HCT116 (cell line): ENCODE data around the gene COPG2. TPM values are rescaled to one million over a fixed set of nuclear protein-coding genes. Genes with fewer than 3 reads are reported as not detected.

Experiments
- ATAC-seq: fragments of 200-7000 bp; cut with Tn5 transposase; 2 replicates; pipeline ENCODE4 v1.9.1; 2020; ENCODE audit warnings: mild to moderate bottlenecking, moderate library complexity
- BruUV-seq: library from RNA; stranded (reverse); fragments of 400-500 nt; replicated peaks from 2 replicates; lab custom pipeline; 2021; lab: Mats Ljungman, UMichigan
- CTCF ChIA-PET: fragments of 300-600 bp; sonication (Branson Sonifier 250); formaldehyde crosslinking; loops from one replicate; lab custom pipeline; 2021; ENCODE audit warnings: antibody characterized with exemption; lab: Charles Lee
- POLR2A ChIA-PET: fragments of 300-600, 350-600 bp; sonication (Branson Sonifier 250); formaldehyde crosslinking; loops from one replicate; lab custom pipeline; 2021; ENCODE audit warnings: antibody characterized with exemption; lab: Charles Lee
- RAD21 ChIA-PET, 2 experiments: fragments of 300-600 bp; sonication (Branson Sonifier 250); formaldehyde crosslinking; loops; one replicate each; lab custom pipeline; 2023; ENCODE audit warnings: low total read pairs in 2 of 2; ENCODE audit not compliant: uncharacterized antibody in 2 of 2, unreplicated experiment in 2 of 2, low non-redundant PET in 1 of 2; lab: Charles Lee
- DNase-seq: peaks from one replicate; pipeline ENCODE4 v3.0.0-alpha.2; 2010; ENCODE audit warnings: low read depth, low spot score
- H2AFZ ChIP-seq: fragments of 200-600 bp; shearing (Covaris generic), sonication (generic); 2 replicates; pipeline ENCODE4 v1.6.1; 2017; ENCODE audit warnings: low read depth, mixed run types, mixed read lengths, antibody characterized with exemption, low read length; ENCODE audit not compliant: poor library complexity, severe bottlenecking
- H3K27ac ChIP-seq: 2 replicates; pipeline ENCODE4 v1.5.1; 2012; ENCODE audit warnings: low read depth, low read length
- H3K27me3 ChIP-seq: fragments of 200-600 bp; sonication (generic); 2 replicates; pipeline ENCODE4 v1.6.1; 2016; ENCODE audit warnings: mixed run types, low read length, mixed read lengths; ENCODE audit not compliant: insufficient read depth
- H3K36me3 ChIP-seq, 2 experiments: fragments of 200-500 bp in 1 of 2; fragments of 200-600 bp in 1 of 2; sonication (Bioruptor generic) in 1 of 2; sonication (generic) in 1 of 2; 2 replicates each; pipeline versions ENCODE4 v1.5.1 to v1.6.1; 2014 to 2016; ENCODE audit warnings: low read length in 2 of 2, inconsistent platforms in 1 of 2, mixed read lengths in 1 of 2, mixed run types in 1 of 2; ENCODE audit not compliant: insufficient read depth in 2 of 2, control insufficient read depth in 1 of 2
- H3K4me1 ChIP-seq, 2 experiments: fragments of 200-600 bp in 1 of 2; sonication (generic) in 1 of 2; 2 replicates each; pipeline versions ENCODE4 v1.5.1 to v1.6.1; 2012 to 2017; ENCODE audit warnings: low read length in 2 of 2, inconsistent platforms in 1 of 2, mild to moderate bottlenecking in 1 of 2, mixed read lengths in 1 of 2, mixed run types in 1 of 2, moderate library complexity in 1 of 2; ENCODE audit not compliant: insufficient read depth in 2 of 2, control insufficient read depth in 1 of 2
- H3K4me2 ChIP-seq: fragments of 200-600 bp; sonication (generic); 2 replicates; pipeline ENCODE4 v1.6.1; 2017; ENCODE audit warnings: mixed run types, low read length, mixed read lengths
- H3K4me3 ChIP-seq, 2 experiments: fragments of 200-600 bp in 1 of 2; sonication (generic) in 1 of 2; replicated peaks in 1 of 2; 2 replicates each; pipeline ENCODE4 v1.5.1; 2011 to 2016; ENCODE audit warnings: low read length in 2 of 2, control low read depth in 1 of 2, low read depth in 1 of 2, mild to moderate bottlenecking in 1 of 2, mixed read lengths in 1 of 2, mixed run types in 1 of 2
- H3K79me2 ChIP-seq: fragments of 200-600 bp; sonication (generic); 2 replicates; pipeline ENCODE4 v1.6.1; 2017; ENCODE audit warnings: mild to moderate bottlenecking, mixed run types, low read length, moderate library complexity, mixed read lengths; ENCODE audit not compliant: insufficient read depth
- H3K9ac ChIP-seq: fragments of 200-600 bp; sonication (generic); 2 replicates; pipeline ENCODE4 v1.6.1; 2016; ENCODE audit warnings: low read length, mixed read lengths
- H3K9me2 ChIP-seq: fragments of 200-600 bp; sonication (generic), shearing (Covaris generic); 2 replicates; pipeline ENCODE4 v1.6.1; 2017; ENCODE audit warnings: mixed run types, mild to moderate bottlenecking, moderate library complexity; ENCODE audit not compliant: insufficient read depth
- H3K9me3 ChIP-seq, 2 experiments: fragments of 200-500 bp in 1 of 2; fragments of 200-600 bp in 1 of 2; sonication (Bioruptor generic) in 1 of 2; sonication (generic) in 1 of 2; 2 replicates each; pipeline ENCODE4 v1.6.1; 2014 to 2017; ENCODE audit warnings: low read length in 2 of 2, mixed read lengths in 2 of 2, inconsistent platforms in 1 of 2, low read depth in 1 of 2, mild to moderate bottlenecking in 1 of 2, mixed run types in 1 of 2, moderate library complexity in 1 of 2; ENCODE audit not compliant: control insufficient read depth in 1 of 2, insufficient read depth in 1 of 2
- H4K20me1 ChIP-seq: fragments of 200-600 bp; sonication (generic), shearing (Covaris generic); 2 replicates; pipeline ENCODE4 v1.6.1; 2017; ENCODE audit warnings: mixed run types, mild to moderate bottlenecking, moderate library complexity; ENCODE audit not compliant: insufficient read depth
- CBX3 ChIP-seq: IDR thresholded peaks from 2 replicates; pipeline ENCODE4 v1.6.1; 2012; ENCODE audit warnings: low read depth
- CEBPB ChIP-seq: IDR thresholded peaks from 2 replicates; pipeline ENCODE4 v1.6.1; 2012; ENCODE audit warnings: low read depth
- EGR1 ChIP-seq: IDR thresholded peaks from 2 replicates; pipeline ENCODE4 v1.6.1; 2012; ENCODE audit warnings: low read depth
- EZH2 ChIP-seq: fragments of 200-600 bp; sonication (generic); IDR thresholded peaks from 2 replicates; pipeline ENCODE4 v1.6.1; 2017; ENCODE audit warnings: antibody characterized with exemption, mixed run types
- FOSL1 ChIP-seq: IDR thresholded peaks from 2 replicates; pipeline ENCODE4 v1.6.1; 2012; ENCODE audit warnings: low read depth
- POLR2AphosphoS5 ChIP-seq: IDR thresholded peaks from 2 replicates; pipeline ENCODE4 v1.6.1; 2011; ENCODE audit warnings: mild to moderate bottlenecking, low read depth, low read length, moderate library complexity
- RAD21 ChIP-seq: IDR thresholded peaks from 2 replicates; pipeline ENCODE4 v1.6.1; 2012; ENCODE audit warnings: low read depth, mild to moderate bottlenecking
- SIN3A ChIP-seq: IDR thresholded peaks from 2 replicates; pipeline ENCODE4 v1.6.1; 2012; ENCODE audit warnings: low read depth
- SP1 ChIP-seq: IDR thresholded peaks from 2 replicates; pipeline ENCODE4 v1.6.1; 2012; ENCODE audit warnings: low read depth
- SRF ChIP-seq: IDR thresholded peaks from 2 replicates; pipeline ENCODE4 v1.6.1; 2012; ENCODE audit warnings: low read depth
- TCF7L2 ChIP-seq: IDR thresholded peaks from 2 replicates; pipeline ENCODE4 v1.7.0; 2011; ENCODE audit warnings: borderline replicate concordance, inconsistent platforms; ENCODE audit not compliant: insufficient read depth, insufficient read length; ENCODE audit errors: extremely low read depth
- intact Hi-C: fragments of 100-400 bp; cut with micrococcal nuclease; formaldehyde crosslinking; loops from 2 replicates; pipeline ENCODE4 v1.10.0; 2022
- total RNA-seq: library from RNA; stranded (reverse); gene quantifications from one replicate; pipeline ENCODE4 v1.2.1, GENCODE V29; 2021; ENCODE audit not compliant: unreplicated experiment
- TF ChIP-seq, protein P1 (sequence below): IDR thresholded peaks from 2 replicates; pipeline ENCODE4 v1.6.1; 2011; ENCODE audit warnings: mild to moderate bottlenecking, low read length, moderate library complexity; ENCODE audit not compliant: insufficient replicate concordance; ENCODE audit errors: extremely low read depth
- TF ChIP-seq, protein P2 (sequence below): IDR thresholded peaks from 2 replicates; pipeline ENCODE4 v1.6.1; 2012; ENCODE audit warnings: low read depth

Gene COPG2
- total RNA-seq, 1 experiment from 2014 or later: 31.0 TPM

DNA sequence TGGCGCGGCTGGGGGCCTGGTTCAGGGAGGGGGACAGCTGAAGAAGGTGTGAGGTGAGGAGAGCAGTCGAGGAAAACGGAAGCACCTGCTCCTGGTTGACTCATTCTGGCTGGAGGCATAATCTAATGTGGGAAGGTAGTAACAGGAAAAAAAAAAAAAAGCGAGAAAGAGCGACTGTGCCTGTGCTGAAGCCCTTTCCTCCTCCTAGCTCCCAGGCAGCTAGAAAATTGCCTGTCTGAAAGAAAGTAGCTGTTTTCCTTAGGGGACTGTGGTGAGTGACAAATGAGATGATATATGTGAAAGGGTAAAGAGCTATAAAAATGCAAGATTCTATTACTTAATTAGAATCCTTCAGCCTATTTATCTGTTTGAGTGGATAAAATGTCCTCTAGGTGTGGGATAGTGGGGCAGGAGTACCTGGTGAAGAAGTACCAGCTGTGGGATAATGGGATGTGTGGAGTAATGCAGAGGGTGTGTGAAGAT lies 181.6 kb downstream of the COPG2 start:
- peak overlapping the region; percentile 53 to 62 for H3K4me3 ChIP-seq
- no peaks in the 10 kb centered on the region for H3K36me3 ChIP-seq
- no peaks in the 10 kb centered on the region for H4K20me1 ChIP-seq
- peaks cover 0 to 20% of the 10 kb centered on the region in 2 experiments; a peak in 1 of 4 replicates for H3K4me1 ChIP-seq
- no peak overlapping the region for H2AFZ ChIP-seq
- intact Hi-C loops: loop anchor here (5.0 to 10.0 kb wide), 2 partner anchors 212 to 415 kb away; partner anchors contain the start of gene KLHDC10
- no peaks in the 10 kb centered on the region for H3K9me2 ChIP-seq
- peak overlapping the region; percentile 61 for H3K27ac ChIP-seq
- H3K4me2 ChIP-seq: peak overlapping the region; percentile 74
- no peak for ATAC-seq
- H3K79me2 ChIP-seq: peaks cover 39% of the 10 kb centered on the region
- H3K9ac ChIP-seq: peak overlapping the region; percentile 62
- CTCF ChIA-PET: no interaction called here
- no TSS peak for BruUV-seq
- DNase-seq: no peak
- no peaks in the 10 kb centered on the region; a peak in 1 of 4 replicates for H3K9me3 ChIP-seq
- no peaks in the 10 kb centered on the region for H3K27me3 ChIP-seq
- POLR2A ChIA-PET: no interaction called here
- RAD21 ChIA-PET: no interaction called here
- no peak for TF ChIP-seq EGR1
- TF ChIP-seq CBX3: no peak
- TF ChIP-seq EZH2: no peak
- TF ChIP-seq FOSL1: no peak
- TF ChIP-seq CEBPB: no peak
- no peak for TF ChIP-seq SP1

DNA sequence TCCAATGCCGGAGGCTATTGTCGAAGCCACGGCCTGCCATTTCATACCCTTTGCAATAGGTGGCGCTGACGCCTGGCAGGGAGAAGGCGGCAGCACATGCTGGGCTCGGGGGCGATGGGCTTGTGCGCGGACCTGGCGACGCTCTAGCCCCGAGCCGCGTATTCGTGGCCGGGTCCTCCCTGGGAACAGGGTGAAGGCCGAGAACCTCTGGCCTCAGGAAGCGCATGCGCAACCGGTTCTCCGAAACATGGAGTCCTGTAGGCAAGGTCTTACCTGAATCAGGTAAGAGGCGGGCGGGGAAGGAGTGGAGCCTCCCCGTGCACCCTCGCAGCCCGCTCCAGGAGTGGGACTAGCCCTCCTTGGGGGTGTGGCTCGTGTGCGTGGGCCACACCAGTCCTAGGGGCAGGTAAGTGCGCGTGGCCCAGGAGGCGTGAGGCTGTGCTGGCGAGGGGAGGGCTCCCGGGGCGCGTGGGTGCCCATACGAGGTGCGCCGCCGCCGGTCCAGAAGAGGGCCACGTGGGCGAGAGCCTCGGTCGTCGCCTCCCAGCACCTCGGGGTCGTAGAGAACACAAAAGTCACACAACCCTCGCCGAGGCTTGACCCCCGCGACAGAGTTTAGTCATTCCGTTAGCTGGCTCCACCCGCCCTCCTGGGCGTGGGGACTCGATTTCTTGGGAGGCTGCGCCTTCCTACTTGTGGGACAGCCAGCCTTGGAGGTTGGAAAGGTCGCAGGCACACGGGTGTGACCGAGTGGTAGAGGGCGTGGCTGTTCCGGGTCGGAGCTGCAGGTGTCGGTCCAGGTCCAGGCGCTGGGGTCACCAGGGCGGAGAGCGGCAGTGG lies 182.2 kb downstream of the COPG2 start:
- peak overlapping the region; percentile 62 for H3K9ac ChIP-seq
- ChIA-PET CTCF (no interaction called here), RAD21 (no interaction called here), POLR2A (no interaction called here)
- no peaks in the 10 kb centered on the region for H3K27me3 ChIP-seq
- H3K9me3 ChIP-seq: no peaks in the 10 kb centered on the region
- no peaks in the 10 kb centered on the region for H3K9me2 ChIP-seq
- H3K4me3 ChIP-seq: peak overlapping the region; percentile 53 to 62
- H3K79me2 ChIP-seq: peaks cover 39% of the 10 kb centered on the region
- H3K27ac ChIP-seq: peak overlapping the region; percentile 61
- ATAC-seq: peak; percentile 93
- H3K4me1 ChIP-seq: peaks cover 0 to 20% of the 10 kb centered on the region in 2 experiments; a peak in 1 of 4 replicates
- H3K36me3 ChIP-seq: no peaks in the 10 kb centered on the region
- H4K20me1 ChIP-seq: no peaks in the 10 kb centered on the region
- peak overlapping the region; percentile 2 for H2AFZ ChIP-seq
- BruUV-seq: TSS peak; percentile 49
- peak overlapping the region; percentile 74 for H3K4me2 ChIP-seq
- intact Hi-C loops: loop anchor here (5.0 to 10.0 kb wide), 2 partner anchors 212 to 414 kb away; partner anchors contain the start of gene KLHDC10
- peak; percentile 78 for DNase-seq
- TF ChIP-seq FOSL1 (no peak), EGR1 (peak; percentile 29; the same call in 1 of the 2 replicates), CEBPB (no peak), TCF7L2 (peak; percentile 11), CBX3 (peak; percentile 99), POLR2AphosphoS5 (peak; percentile 57; the same call in 1 of the 2 replicates), SRF (no peak), RAD21 (peak; percentile 65), SIN3A (no peak; the same call in 1 of the 2 replicates)
- TF ChIP-seq, protein P1, sequence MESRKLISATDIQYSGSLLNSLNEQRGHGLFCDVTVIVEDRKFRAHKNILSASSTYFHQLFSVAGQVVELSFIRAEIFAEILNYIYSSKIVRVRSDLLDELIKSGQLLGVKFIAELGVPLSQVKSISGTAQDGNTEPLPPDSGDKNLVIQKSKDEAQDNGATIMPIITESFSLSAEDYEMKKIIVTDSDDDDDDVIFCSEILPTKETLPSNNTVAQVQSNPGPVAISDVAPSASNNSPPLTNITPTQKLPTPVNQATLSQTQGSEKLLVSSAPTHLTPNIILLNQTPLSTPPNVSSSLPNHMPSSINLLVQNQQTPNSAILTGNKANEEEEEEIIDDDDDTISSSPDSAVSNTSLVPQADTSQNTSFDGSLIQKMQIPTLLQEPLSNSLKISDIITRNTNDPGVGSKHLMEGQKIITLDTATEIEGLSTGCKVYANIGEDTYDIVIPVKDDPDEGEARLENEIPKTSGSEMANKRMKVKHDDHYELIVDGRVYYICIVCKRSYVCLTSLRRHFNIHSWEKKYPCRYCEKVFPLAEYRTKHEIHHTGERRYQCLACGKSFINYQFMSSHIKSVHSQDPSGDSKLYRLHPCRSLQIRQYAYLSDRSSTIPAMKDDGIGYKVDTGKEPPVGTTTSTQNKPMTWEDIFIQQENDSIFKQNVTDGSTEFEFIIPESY: no peak
- TF ChIP-seq, protein P2, sequence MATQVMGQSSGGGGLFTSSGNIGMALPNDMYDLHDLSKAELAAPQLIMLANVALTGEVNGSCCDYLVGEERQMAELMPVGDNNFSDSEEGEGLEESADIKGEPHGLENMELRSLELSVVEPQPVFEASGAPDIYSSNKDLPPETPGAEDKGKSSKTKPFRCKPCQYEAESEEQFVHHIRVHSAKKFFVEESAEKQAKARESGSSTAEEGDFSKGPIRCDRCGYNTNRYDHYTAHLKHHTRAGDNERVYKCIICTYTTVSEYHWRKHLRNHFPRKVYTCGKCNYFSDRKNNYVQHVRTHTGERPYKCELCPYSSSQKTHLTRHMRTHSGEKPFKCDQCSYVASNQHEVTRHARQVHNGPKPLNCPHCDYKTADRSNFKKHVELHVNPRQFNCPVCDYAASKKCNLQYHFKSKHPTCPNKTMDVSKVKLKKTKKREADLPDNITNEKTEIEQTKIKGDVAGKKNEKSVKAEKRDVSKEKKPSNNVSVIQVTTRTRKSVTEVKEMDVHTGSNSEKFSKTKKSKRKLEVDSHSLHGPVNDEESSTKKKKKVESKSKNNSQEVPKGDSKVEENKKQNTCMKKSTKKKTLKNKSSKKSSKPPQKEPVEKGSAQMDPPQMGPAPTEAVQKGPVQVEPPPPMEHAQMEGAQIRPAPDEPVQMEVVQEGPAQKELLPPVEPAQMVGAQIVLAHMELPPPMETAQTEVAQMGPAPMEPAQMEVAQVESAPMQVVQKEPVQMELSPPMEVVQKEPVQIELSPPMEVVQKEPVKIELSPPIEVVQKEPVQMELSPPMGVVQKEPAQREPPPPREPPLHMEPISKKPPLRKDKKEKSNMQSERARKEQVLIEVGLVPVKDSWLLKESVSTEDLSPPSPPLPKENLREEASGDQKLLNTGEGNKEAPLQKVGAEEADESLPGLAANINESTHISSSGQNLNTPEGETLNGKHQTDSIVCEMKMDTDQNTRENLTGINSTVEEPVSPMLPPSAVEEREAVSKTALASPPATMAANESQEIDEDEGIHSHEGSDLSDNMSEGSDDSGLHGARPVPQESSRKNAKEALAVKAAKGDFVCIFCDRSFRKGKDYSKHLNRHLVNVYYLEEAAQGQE: no peak
